Hepatocyte (in vitro differentiated cells): Measurements from ENCODE around the gene LIMS2.

Experiments used
- CTCF ChIP-seq: fragments of 200-600 bp; sonication (generic); IDR thresholded peaks from 2 replicates; pipeline ENCODE4 v1.5.1; 2016; ENCODE audit warnings: antibody characterized with exemption, mild to moderate bottlenecking; ENCODE audit not compliant: poor library complexity
- EZH2 ChIP-seq: fragments of 200-600 bp; sonication (generic); IDR thresholded peaks from 2 replicates; pipeline ENCODE4 v1.6.1; 2016; ENCODE audit warnings: antibody characterized with exemption, mild to moderate bottlenecking, borderline replicate concordance
- EZH2phosphoT487 ChIP-seq: fragments of 200-600 bp; sonication (generic); IDR thresholded peaks from one replicate; pipeline ENCODE4 v1.6.1; 2018; ENCODE audit warnings: antibody characterized with exemption, mild to moderate bottlenecking, low read depth, moderate library complexity; ENCODE audit not compliant: unreplicated experiment, severe bottlenecking

- no peak for TF ChIP-seq EZH2
- no peak for TF ChIP-seq CTCF
- TF ChIP-seq EZH2phosphoT487: no peak
Observed at GRCh38 chr2:127644066-127645025, 31.0 kb downstream of the LIMS2 start.
